ENCODE measurements around the gene USF1.
"Not testable (repeated sequence)": the region's sequence is repeated elsewhere in the genome, so short reads cannot be mapped to it uniquely, and the experiment has no call there.

The USF1 gene

DNA sequence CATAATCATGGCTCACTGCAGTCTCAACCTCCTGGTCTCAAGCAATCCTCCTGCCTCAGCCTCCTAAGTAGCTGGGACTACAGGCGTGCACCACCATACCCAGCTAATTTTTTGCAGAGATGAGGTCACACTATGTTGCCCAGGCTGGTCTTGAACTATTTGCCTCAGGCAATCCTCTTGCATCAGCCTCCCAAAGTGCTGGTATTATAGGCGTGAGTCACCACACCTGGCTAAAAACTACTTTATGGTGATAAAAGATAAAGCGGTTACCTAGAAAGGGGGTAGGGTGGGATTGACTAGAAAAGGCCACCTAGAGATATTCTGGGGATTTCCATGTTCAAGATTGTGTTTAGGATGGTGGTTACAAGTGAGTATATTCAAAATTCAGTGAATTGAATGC lies 12.0 kb downstream of the USF1 start:
- H4K20me1 ChIP-seq = 0 out of 22 replicates have a peak, but pooled peaks cover 0 to 3% (median 0%) of the 10 kb centered on the region in 11 experiments
- no peak overlapping the region for H3K27ac ChIP-seq
- peaks cover 0 to 27% (median 22%) of the 10 kb centered on the region in 11 experiments; a peak in 20 of 22 replicates for H3K9me3 ChIP-seq (replicated peaks in 1 of 11)
- no peak for TF ChIP-seq Cebpa-rat (IDR thresholded peaks at IDR 0.05)
- H3K4me2 ChIP-seq = peak overlapping the region in 2 of 11 experiments; percentile 46 to 80; a peak in 2 of 22 replicates
- H3K9ac ChIP-seq = no peak overlapping the region
- peaks cover 50 to 70% (median 58%) of the 10 kb centered on the region in 10 experiments for H3K4me1 ChIP-seq
- H3K4me3 ChIP-seq = no peak overlapping the region
- peaks cover 0 to 28% (median 16%) of the 10 kb centered on the region in 11 experiments; a peak in 13 of 22 replicates for H3K36me3 ChIP-seq
- no peaks in the 10 kb centered on the region for H3K27me3 ChIP-seq

DNA sequence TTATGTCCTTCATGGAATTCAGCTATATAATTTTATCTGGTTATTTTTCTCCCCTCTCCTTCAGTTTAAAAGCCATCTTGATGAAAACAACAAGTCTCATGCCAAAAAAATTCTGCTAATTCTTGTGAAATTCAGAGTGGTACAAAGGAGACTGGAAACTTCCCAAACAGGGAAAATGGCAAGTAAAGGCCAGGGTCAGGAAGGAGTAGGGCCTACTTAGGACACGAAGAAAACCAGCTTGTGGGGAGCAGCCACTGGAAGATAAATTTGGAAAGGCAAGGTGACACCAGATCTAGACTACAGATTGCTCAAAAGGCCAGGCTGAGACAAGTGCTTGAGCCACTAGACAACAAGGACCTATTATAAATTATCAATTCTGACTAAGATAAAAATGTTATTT lies 13.4 kb downstream of the USF1 start:
- Histone ChIP-seq H3K4me2 (peak overlapping the region; percentile 7 to 57 (median 37); a peak in 20 of 22 replicates), H3K9ac (no peak overlapping the region), H3K27ac (peak overlapping the region in 4 of 11 experiments; percentile 5 to 38 (median 13); a peak in 3 of 22 replicates), H3K9me3 (replicated peaks in 1 of 11) (peaks cover 0 to 40% (median 36%) of the 10 kb centered on the region in 11 experiments; a peak in 20 of 22 replicates), H4K20me1 (no peaks in the 10 kb centered on the region), H3K4me1 (peaks cover 36 to 58% (median 45%) of the 10 kb centered on the region in 10 experiments), H3K27me3 (no peaks in the 10 kb centered on the region), H3K36me3 (peaks cover 0 to 34% (median 23%) of the 10 kb centered on the region in 11 experiments; a peak in 15 of 22 replicates), H3K4me3 (no peak overlapping the region)
- no peak for TF ChIP-seq Cebpa-rat (IDR thresholded peaks at IDR 0.05)

- no peaks in the 10 kb centered on the region for H4K20me1 ChIP-seq
- peaks cover 0 to 46% (median 40%) of the 10 kb centered on the region in 11 experiments; a peak in 20 of 22 replicates for H3K9me3 ChIP-seq (replicated peaks in 1 of 11)
- no peak overlapping the region for H3K4me3 ChIP-seq
- H3K27me3 ChIP-seq = no peaks in the 10 kb centered on the region
- H3K36me3 ChIP-seq = peaks cover 0 to 35% (median 21%) of the 10 kb centered on the region in 11 experiments; a peak in 14 of 22 replicates
- H3K4me1 ChIP-seq = peaks cover 31 to 52% (median 40%) of the 10 kb centered on the region in 10 experiments
- no peak for TF ChIP-seq Cebpa-rat (IDR thresholded peaks at IDR 0.05)
- peak overlapping the region; percentile 7 to 57 (median 37); a peak in 18 of 22 replicates for H3K4me2 ChIP-seq
- no peak overlapping the region for H3K9ac ChIP-seq
- H3K27ac ChIP-seq = 0 out of 22 replicates have a peak overlapping the region, but pooled peaks of 1 of the 11 experiments have one; percentile 38
Measured at GRCh38 chr1:161031874-161032273, 13.9 kb downstream of the USF1 start.

DNA sequence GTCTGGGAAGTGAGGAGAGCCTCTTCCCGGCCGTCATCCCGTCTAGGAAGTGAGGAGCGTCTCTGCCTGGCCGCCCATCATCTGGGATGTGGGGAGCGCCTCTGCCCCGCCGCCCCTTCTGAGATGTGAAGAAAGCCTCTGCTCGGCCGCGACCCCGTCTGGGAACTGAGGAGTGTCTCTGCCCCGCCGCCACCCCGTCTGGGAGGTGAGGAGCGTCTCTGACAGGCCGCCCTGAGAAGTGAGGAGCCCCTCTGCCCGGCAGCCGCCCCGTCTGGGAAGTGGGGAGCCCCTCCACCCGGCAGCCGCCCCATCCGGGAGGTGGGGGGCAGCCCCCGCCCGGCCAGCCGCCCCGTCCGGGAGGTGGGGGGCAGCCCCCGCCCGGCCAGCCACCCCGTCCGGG lies 16.3 kb downstream of the USF1 start:
- not testable (repeated sequence) for H3K27me3 ChIP-seq, H3K4me3 ChIP-seq, H3K4me2 ChIP-seq, H3K9ac ChIP-seq, H4K20me1 ChIP-seq, H3K27ac ChIP-seq
- peaks cover 0 to 36% (median 21%) of the 10 kb centered on the region in 11 experiments; a peak in 14 of 22 replicates for H3K36me3 ChIP-seq
- peaks cover 0 to 48% (median 40%) of the 10 kb centered on the region in 11 experiments; a peak in 20 of 22 replicates for H3K9me3 ChIP-seq (replicated peaks in 1 of 11)
- H3K4me1 ChIP-seq = peaks cover 16 to 30% (median 24%) of the 10 kb centered on the region in 10 experiments

- peaks cover 0 to 48% (median 40%) of the 10 kb centered on the region in 11 experiments; a peak in 20 of 22 replicates for H3K9me3 ChIP-seq (replicated peaks in 1 of 11)
- H3K27ac ChIP-seq = not testable (repeated sequence)
Measured at GRCh38 chr1:161026954-161027353, 18.8 kb downstream of the USF1 start.

GRCh38 chr1:161022432-161022831 lies 23.3 kb downstream of the USF1 start:
- not testable (repeated sequence) for H3K4me3 ChIP-seq, H3K27ac ChIP-seq
- peak overlapping the region in 5 of 11 experiments; percentile 21 to 98 (median 94); a peak in 4 of 22 replicates for H3K4me2 ChIP-seq

More at GRCh38 chr1:161026954-161027353, 18.8 kb downstream of the USF1 start:
- H3K36me3 ChIP-seq = peaks cover 0 to 36% (median 21%) of the 10 kb centered on the region in 11 experiments; a peak in 14 of 22 replicates
- H3K4me1 ChIP-seq = peaks cover 9 to 21% (median 13%) of the 10 kb centered on the region in 10 experiments
- H3K27me3 ChIP-seq, H3K9ac ChIP-seq, H4K20me1 ChIP-seq, H3K4me2 ChIP-seq, H3K4me3 ChIP-seq: not testable (repeated sequence)

DNA sequence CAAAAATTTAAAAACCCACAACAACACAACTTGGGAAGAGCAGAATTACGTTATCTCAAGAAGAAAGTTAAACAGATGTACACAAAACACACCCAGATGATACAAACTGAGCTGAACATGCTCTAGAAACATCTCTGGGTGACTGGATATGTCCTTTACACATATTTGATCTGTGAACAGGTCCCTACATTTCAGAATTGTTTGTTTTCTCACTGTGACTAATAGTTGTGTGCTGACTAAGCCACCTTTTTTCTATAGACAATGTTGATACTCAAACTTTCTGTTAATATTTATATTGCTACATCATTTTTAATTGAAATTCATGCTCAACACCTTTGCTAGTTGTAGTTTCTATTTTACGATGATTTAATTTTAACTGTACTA lies 23.8 kb downstream of the USF1 start:
- H3K27ac ChIP-seq = peak overlapping the region in 9 of 11 experiments; percentile 79 to 99 (median 82); a peak in 11 of 22 replicates
- peaks cover 39 to 58% (median 51%) of the 10 kb centered on the region in 10 experiments for H3K4me1 ChIP-seq
- H3K4me3 ChIP-seq = peak overlapping the region; percentile 66 to 92 (median 76); a peak in 16 of 20 replicates
- no peaks in the 10 kb centered on the region; a peak in 1 of 22 replicates for H4K20me1 ChIP-seq
- peaks cover 0 to 3% (median 0%) of the 10 kb centered on the region in 11 experiments; a peak in 2 of 22 replicates for H3K9me3 ChIP-seq (replicated peaks in 1 of 11)
- no peak for TF ChIP-seq Cebpa-rat (IDR thresholded peaks at IDR 0.05)
- H3K36me3 ChIP-seq = 0 out of 22 replicates have a peak, but pooled peaks cover 0 to 8% (median 0%) of the 10 kb centered on the region in 11 experiments
- peak overlapping the region; percentile 81 to 99 (median 94); a peak in 21 of 22 replicates for H3K4me2 ChIP-seq
- no peaks in the 10 kb centered on the region for H3K27me3 ChIP-seq
- H3K9ac ChIP-seq = peak overlapping the region in 10 of 11 experiments; percentile 73 to 85 (median 83); a peak in 18 of 22 replicates

More at GRCh38 chr1:161022432-161022831, 23.3 kb downstream of the USF1 start:
- not testable (repeated sequence) for H3K36me3 ChIP-seq; H3K27me3 ChIP-seq; H4K20me1 ChIP-seq; H3K9ac ChIP-seq; H3K9me3 ChIP-seq (replicated peaks in 1 of 11)
- H3K4me1 ChIP-seq = peaks cover 34 to 53% (median 46%) of the 10 kb centered on the region in 10 experiments

GRCh38 chr1:161021165-161021969 lies 24.4 kb downstream of the USF1 start:
- Histone ChIP-seq H3K36me3 (0 out of 22 replicates have a peak, but pooled peaks cover 0 to 8% (median 0%) of the 10 kb centered on the region in 11 experiments), H3K4me3 (peak overlapping the region; percentile 66 to 92 (median 76)), H3K27me3 (no peaks in the 10 kb centered on the region), H3K4me2 (peak overlapping the region; percentile 81 to 99 (median 94)), H3K9me3 (replicated peaks in 1 of 11) (no peaks in the 10 kb centered on the region), H3K9ac (peak overlapping the region; percentile 73 to 85 (median 83)), H4K20me1 (no peaks in the 10 kb centered on the region; a peak in 1 of 22 replicates), H3K27ac (peak overlapping the region; percentile 64 to 99 (median 80); a peak in 21 of 22 replicates), H3K4me1 (peaks cover 44 to 64% (median 55%) of the 10 kb centered on the region in 10 experiments)
- no peak for TF ChIP-seq Cebpa-rat (IDR thresholded peaks at IDR 0.05)
